Esophagus mucosa (tissue), 1 donor: Measurements from ENCODE around the gene NRTN. TPM values are rescaled to one million over a fixed set of nuclear protein-coding genes. Genes with fewer than 3 reads are reported as not detected.

Source experiments
- ATAC-seq: fragments of 200-7000 bp; cut with Tn5 transposase; one replicate; pipeline ENCODE4 v1.9.1; 2020
- total RNA-seq: library from RNA; stranded (reverse); gene quantifications from one replicate; pipeline ENCODE4 v1.2.4, GENCODE V29; 2023
- donor health status: DM: yes; HTN: yes; CAD: no.

Gene NRTN
- total RNA-seq, 1 donor from 2014 or later: 2.7 TPM

DNA sequence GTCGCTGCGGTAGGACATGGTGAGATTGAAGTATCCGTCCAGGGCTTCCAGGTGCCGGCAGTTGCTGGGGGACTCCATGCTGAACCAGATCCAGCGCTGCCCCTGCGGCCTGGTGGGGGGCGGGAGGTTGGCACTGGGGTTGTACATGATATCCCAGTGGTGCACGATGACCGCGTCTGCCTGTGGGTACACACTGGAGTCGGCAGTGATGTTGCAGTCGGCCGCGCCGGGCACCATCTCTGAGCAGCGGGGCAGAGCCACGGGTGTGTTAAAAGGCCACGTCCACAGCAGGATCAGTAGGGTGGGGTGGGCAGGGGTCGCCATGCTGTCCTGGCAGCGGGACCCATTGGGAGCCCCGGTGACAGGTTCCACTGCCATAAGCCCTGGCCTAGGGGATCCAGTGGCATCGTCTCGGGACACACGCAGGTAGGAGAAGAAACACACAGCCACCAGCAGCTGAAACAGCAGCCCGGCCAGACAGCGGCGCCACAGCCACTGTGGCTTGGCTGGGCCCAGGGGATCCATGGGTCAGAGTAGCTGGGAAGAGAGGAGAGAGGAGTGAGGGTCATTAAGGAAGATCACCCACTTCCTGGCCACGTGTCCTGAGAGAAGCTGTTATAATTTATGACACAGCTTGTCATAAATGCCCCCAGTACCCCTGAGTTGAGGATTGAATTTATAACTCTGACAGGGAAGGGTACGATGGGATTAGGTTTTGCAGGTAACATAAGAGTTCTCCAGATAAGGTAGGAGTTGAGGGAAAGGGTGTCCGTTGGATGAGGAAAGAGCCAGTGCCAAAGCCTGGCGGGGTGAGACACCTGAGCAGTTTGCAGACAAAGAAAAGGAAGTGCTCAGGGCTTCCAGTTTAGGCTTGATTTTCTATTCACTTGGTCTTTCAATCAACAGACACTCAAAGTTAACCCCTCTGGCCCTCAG lies 62.6 kb downstream of the NRTN start:
- no peak for ATAC-seq

DNA sequence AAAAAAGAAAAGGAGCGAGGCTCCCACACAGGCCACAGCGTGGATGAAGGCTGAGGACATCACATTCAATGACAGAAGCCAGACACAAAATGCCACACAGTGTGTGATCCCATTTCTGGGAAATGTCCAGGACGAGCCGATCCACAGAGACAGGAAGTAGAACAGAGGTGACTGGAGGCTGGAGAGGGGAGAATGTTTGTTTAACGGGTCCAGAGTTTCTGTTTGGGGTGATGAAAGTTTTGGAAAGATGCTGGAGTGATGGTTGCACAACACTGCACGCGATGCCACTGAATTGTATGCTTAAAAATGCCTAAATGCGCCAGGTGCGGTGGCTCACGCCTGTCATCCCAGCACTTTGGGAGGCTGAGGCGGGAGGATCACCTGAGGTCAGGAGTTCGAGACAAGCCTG lies 66.1 kb downstream of the NRTN start:
- ATAC-seq: no peak

GRCh38 chr19:5873617-5874199 lies 68.8 kb downstream of the NRTN start:
- peak; percentile 41 for ATAC-seq

DNA sequence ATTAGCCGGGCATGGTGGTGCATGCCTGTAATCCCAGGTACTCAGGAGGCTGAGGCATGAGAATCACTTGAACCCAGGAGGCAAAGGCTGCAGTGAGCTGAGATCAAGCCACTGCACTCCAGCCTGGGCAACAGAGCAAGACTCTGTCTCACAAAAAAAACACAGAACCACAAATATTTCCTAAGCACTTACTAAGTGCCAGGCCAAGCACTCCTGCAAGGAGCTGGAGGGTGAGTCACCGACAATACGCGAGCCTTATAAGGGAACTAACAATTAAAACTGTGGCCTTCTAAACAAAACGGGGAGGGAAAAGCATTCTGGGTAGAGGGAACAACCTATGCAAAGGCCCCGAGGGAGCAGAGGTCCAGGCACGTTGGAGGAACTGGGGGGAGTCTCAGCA lies 69.6 kb downstream of the NRTN start:
- peak; percentile 62 for ATAC-seq

DNA sequence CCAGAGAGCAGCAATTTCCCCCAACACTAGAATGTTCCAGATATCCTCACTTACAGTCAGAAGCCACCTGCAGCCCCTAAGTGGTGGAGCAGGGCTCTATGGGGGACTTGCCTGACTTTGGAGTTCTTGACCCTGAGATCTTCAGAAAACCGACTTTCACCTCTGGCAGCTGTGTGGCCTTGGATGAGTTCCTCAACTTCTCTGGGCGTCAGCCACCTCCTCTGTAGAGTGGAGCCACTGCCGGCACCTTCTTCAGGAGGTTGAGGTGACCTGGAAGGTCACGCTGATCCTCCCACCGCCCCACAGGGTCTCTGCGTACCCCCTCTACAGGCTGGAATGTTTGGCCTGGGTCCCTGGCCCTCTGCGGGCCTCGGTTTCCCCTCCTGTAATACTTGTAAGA lies 72.6 kb downstream of the NRTN start:
- no peak for ATAC-seq

DNA sequence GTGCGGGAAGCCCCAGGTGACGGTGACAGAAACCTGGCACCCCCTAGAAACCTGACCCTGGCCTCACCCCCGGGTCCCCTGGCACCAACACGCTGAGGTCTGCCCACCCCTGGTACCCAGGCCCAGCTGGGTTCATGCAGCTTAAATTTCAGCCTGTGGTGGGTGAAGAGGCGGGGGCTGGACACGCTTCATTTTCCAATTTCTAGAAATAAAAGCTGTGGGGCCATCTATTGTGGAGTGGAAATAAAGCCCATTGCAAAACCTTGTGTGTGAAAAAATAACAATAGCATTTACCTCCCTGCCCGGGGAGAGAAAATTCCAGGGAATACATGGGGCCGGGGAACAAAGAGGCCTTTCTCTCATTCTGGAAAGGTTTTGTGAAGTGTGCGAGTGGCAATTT lies 73.0 kb downstream of the NRTN start:
- no peak for ATAC-seq

Other genes starting within 250 kb of the NRTN start
- gene TINCR, start 237.1 kb upstream of the NRTN start, total RNA-seq: 29.7 TPM
- gene SAFB2, start 182.3 kb upstream of the NRTN start, total RNA-seq: 30.0 TPM
- 35.5 TPM for gene SAFB, start 182.0 kb upstream of the NRTN start, total RNA-seq
- 59.1 TPM for gene MICOS13, start 124.6 kb upstream of the NRTN start, total RNA-seq
- 1.1 TPM for gene HSD11B1L, start 124.0 kb upstream of the NRTN start, total RNA-seq
- gene RPL36, start 114.8 kb upstream of the NRTN start, total RNA-seq: 1,080 TPM
- gene LONP1, start 84.9 kb upstream of the NRTN start, total RNA-seq: 47.1 TPM
- not detected for gene CATSPERD, start 84.4 kb upstream of the NRTN start, total RNA-seq
- gene PRR22, start 20.3 kb upstream of the NRTN start, total RNA-seq: 1.8 TPM
- gene DUS3L, start 13.9 kb upstream of the NRTN start, total RNA-seq: 24.2 TPM
- 56.9 TPM for gene FUT6, start 34.6 kb downstream of the NRTN start, total RNA-seq
- gene FUT3, start 46.4 kb downstream of the NRTN start, total RNA-seq: 104 TPM
- not detected for gene FUT5, start 65.5 kb downstream of the NRTN start, total RNA-seq
- gene NDUFA11, start 98.7 kb downstream of the NRTN start, total RNA-seq: 217 TPM
- 4.1 TPM for gene VMAC, start 99.8 kb downstream of the NRTN start, total RNA-seq
- gene CAPS, start 109.2 kb downstream of the NRTN start, total RNA-seq: 2.7 TPM
- 49.6 TPM for gene RANBP3, start 173.1 kb downstream of the NRTN start, total RNA-seq